CD4-positive, alpha-beta T cell treated with Interleukin-15 for 4 hours (primary cell): Measurements from ENCODE around the gene CDH23.

Source experiments
- DNase-seq: peaks from one replicate; pipeline ENCODE4 v3.0.0-alpha.2; 2020; ENCODE audit warnings: low spot score

The CDH23 gene

DNA sequence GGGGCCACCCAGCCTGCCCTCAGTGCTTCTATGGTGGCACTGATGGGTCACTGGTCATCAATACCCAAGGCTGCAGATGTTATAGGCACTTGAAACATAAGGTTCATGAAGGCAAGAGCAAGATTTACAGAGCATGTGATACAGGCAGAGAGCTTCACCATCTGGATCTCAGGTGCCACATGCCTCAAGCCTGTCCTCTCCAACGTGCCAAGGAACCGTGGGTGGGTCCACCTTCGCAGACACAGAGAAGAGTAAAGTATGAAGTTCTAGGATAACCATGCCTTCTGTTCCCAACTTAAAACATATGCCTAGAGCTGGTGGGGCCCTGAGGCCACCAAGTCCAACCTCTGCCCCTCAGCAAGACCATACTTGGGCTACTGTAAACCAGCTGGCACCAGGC, 26.7 kb upstream of the CDH23 start:
- DNase-seq, result no peak

DNA sequence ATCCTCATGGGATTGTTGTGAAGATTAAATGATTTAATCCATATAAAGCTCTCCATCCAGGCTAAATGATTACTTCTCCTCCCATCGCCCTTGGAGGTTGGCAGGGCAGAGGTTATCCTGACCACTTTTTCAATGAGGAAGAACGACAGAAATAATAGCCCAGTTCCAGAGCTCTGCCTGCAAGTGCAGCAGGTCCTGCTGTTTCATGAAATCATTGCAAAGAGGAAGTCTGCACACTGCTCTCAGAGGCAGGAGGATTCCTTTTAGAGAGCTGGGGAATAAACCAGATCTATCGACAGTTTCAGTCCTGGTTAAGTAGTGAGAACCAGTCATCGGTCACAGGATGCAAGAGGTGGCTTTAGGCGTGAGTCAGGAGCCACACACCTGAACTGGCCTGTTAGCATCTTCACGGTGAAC, 25.0 kb upstream of the CDH23 start:
- DNase-seq, result no peak

DNA sequence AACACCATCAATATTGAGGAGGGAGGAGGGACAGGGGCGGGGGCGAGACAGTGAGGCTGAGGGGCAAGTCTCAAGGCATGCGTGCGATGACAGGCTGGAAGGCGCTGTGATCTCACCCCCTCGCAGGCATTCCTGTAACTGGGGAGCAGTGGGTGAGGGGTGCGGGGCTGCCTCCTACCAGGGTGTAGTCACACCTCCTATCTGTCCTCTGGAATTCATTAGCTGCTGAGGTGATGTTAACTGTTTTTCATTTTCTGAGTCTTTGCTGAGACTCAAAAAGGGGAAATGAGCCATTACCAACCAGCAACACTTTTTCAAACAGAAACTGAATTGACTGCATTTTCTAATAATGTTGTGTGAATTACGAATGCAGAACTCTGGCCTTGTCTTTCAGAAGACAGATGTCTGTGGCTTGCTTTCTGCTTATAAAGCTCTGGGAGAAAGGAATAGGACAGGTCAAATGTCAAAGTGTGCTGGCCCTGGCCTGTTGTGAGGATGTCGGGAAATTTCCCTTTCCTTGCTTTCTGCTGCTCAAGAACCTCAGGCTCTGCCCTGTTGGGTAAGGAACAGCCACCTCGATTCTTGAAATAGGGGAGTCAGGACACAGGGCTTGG, 23.7 kb upstream of the CDH23 start:
- no peak for DNase-seq

DNA sequence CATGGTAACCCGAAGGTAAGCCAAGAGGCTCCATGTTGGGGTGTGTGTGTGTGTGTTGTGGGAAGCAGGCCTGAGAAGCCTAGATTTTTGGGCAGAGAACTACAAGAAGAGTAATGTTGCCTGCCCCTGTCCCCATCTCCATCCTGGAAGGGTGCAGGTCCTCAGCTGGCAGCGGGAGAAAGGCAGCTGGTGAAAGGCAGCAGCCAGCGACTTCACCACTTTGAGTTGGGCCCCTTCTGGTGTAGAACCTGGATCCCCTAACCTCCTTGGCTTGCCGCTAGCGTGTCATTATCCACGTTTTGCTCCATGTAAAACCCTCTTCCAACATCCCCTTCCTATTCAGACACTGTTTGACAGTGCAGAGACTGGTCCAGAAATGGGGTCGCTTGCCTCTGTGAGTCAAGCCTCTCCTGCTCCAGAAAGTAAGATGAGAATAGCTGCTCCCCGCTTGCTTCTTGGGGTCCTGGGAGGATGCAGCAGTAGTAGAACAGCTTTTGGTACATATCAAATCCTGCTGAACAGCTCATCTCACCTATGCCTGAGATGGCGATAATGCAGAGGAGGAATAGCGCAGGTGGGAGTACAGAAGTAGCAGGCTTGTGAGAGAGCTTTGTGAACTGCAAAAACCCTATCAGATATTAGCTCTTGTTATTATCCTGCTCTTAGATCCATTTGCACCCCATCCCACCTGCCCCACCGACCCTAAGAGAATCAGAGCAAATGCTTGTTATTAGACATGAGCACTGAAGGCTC, 22.1 kb upstream of the CDH23 start:
- DNase-seq, result no peak

DNA sequence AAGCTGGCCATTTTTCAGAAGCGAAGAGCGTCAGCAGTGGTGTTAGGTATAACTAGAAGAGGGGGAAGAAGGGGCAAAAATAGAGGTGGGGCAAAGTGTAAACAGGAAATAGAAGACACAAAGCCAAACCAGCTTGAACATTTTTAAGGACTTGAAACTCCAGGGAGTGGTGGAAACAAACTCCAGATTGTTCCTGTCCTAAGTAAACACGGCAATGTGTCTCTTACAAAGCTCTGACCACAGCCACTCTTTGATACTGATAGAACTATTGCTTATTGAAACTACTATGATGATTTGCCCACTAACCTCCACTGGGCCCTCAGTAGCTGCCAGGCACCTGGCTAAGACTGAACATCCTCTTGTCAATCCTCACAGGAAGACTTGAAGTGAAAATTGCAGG, 20.8 kb upstream of the CDH23 start:
- DNase-seq, result no peak

DNA sequence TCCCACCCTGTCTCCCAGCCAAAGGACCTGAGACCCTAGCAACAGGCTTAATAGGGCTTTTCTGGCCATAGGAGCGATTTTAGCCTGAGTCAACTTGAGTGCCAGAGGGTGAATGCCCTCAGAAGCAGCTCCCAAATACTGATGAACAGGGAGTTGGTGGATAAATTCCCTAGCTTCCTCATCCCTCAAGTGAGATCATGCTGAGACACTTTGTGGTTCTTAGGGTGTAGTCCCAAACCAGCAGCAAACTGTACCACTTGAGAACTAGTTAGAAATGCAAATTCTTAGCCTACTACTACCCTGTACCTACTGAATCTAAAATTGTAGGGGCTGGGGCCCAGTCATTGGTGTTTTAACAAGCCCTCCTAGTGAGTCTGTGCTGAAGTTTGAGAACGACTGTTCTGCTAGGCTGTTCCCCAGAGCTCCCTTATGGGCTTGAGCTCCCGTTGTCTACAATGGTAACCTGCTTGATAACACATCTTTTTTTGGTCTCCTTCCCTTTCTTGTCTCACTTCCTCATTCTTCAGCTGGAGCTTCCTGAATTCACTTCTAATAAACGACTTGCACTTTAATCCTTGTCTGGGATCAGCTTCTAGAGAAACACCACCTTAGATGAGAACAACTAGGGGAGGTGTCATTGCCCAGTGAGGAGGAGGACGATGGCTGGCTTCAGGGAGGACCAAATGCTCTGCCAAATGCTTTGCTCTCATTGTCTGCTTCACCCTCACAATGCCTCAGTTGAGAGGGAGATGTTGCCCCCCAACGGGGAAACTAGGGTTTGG, 18.2 kb upstream of the CDH23 start:
- DNase-seq, result no peak

DNA sequence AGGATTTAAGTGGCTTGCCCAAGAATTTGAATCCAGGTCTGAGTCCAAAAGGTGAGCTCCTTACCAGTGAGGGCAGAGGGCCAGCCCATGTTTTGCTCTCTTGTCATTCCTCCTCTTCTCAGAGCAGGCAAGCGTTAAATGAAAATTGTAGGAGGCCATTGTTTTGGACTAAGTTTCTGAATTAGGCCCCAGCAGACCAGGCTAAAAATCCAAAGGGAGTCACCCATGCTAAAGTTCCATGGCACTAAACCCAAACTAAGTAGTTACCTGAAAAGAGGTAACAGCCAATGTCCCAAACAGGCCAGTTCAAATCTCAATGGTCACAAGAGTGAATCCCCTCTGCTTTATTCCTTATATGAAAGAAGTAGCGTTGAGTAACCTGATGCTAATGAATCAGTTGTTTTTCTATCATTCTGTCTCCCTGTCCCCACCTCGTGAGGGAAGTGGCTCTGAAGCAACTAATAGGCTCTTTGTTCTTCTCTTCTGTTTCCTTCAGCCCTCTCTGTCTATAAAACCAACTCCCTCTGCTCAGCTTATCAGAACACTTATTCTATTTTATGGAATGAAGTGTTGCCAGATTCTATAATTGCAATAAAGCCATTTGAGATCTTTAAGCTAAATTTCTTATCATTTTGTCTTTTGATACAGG, 17.5 kb upstream of the CDH23 start:
- DNase-seq, result no peak

DNA sequence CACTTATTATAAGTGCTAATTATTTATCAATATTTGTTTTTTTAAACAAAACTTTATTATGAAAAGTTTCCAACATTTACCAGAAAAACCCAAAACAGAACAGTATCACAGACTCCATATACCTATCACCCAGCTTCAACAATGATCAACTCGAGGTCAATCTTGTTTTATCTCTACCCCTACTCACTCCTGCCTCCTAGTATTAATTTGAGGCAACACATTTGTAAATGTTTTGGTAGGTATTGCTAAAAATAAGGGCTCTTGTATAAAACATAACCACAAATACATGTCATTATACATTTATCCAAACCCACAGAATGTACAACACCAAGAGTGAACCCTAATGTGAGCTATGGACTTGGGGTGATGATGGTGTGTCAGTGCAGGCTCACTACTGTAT, 15.9 kb upstream of the CDH23 start:
- no peak for DNase-seq

DNA sequence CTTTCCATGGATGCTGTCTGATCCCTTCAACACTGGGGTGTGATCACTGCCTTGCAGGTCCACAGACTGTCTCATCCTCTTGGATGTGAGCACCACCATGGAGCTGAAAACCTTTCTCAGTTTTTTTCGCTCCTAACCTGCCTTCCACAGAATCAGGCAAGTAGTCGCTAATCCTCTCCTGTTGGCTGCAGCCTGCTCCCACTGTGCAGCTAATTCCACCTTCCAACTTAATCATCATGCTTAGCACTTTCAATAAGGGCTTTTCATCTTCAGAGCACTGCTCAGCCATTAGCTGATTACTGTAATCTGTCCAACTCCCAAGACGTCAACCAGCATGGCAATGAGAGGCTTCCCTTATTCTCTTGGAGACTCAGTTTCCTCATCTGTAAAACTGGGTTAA, 15.1 kb upstream of the CDH23 start:
- no peak for DNase-seq

DNA sequence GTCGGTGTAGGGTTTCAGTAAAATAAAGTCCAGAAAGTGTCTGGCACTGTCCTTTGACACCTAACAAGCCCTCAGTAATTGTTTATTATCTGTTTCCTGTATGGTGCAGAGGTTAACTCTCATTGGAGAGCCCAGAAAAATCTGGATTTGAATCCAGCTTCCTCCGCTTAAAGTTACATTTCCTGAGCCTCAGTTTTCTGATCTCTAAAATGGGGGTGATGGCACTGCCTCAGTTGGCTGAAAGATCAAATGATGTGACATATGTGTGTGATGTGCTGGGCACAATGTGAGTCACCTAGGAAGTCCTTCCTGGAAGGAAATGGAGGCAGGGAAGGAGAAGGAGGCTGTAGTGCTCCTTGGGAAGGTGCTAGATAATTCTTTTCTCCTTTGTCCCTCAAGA, 14.7 kb upstream of the CDH23 start:
- no peak for DNase-seq

DNA sequence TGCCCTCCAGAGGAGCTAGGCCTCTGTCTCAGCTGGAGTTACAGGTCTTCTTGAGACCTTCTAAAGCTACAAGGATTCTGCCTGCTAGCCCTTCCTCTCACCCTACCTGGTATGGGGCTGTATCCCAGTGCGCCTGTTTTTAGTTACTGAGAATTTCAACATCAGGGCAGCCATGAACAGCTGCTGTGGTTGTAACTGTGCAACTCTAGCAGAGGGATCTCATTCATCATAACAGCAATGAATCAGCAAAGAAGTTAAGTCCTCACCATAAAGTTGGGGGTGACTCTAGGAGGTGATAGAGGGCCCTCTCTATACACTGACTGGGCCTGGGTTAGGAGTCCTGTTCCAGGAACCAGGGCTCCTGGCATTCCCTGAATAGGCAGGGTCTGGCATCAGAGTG, 14.0 kb upstream of the CDH23 start:
- DNase-seq, result no peak

DNA sequence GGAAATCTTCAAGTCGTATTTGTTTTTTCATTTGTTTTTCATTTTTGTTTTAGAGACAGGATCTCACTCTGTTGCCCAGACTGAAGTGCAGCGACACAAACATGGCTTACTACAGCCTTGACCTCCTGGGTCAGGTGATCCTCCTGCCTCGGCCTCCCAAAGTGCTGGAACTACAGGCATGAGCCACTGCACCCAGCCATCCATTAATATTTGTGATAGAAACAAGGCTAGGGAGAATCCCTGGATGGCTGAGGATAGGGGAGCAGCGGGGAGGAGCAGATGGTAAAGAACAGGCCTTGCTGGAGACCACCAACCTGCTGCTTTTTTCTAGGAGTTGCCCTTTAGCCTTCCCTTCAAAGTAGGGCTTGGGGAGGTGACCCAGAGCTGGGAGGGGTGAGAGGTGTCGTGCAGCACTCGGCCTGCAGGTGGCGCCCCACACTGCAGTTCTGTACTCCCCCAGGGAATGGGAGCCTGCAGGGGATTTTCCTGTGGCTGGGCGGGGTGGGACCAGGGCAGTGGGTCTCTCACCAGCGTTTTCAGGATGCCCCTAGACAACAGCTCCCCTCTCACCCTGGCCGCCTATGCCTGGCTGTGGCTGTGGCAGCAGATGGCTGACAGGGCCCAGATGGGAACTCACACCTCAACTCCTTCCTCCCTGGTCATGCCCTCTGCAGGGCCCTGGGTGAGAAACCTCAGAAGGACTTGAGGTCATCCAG, 12.6 kb upstream of the CDH23 start:
- DNase-seq, result peak; percentile 69

DNA sequence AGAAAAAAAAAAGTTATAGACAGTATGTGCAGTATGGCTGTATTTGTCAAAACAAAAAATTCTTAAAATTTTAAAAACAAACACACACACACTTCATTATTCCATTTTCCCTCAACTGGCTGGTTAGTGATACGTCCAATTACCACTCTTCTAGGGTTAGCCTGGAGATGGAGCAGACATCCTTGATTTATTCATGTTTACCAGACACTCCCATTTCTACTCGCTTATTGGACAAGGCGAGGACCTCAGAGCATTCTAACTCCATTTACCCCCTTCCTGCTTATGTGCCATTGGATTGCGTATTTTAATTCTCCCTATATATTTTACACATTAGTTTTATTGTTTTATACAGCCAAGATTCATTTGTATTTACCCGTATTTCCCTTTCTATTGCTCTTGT, 8.5 kb upstream of the CDH23 start:
- no peak for DNase-seq

DNA sequence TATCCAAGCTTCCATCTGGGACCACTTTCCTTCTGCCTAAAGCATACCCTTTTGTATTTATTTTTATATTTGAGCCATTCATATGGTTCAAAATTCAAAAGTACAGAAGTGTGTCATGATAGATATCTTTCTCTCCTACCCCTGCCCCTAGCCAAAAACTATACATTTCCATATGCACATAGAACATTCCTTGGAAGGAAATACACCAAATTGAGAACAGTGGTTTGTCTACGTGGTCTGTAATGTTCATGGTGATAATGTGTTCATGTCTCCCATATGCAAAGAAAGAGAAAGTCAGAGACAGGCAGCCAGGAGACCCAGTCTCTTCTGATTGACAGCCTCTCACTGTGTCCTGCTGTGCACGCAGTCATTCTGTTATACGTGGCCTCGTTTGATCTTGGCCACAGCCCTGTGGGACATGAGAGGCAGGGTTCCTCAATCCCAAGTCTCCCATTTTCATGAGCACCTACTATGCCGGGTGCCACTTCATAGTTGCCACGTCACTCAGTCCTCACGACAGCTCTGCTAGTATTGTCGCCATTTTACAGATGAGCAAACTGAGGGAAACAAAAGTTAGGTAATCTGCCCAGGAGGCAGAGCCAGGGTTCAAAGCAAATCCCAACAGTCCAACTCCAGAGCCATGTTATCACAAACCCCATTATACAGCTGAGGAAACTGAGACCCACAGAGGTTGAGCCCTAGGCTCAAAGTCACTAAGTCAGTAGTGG, 8.0 kb upstream of the CDH23 start:
- DNase-seq, result no peak

DNA sequence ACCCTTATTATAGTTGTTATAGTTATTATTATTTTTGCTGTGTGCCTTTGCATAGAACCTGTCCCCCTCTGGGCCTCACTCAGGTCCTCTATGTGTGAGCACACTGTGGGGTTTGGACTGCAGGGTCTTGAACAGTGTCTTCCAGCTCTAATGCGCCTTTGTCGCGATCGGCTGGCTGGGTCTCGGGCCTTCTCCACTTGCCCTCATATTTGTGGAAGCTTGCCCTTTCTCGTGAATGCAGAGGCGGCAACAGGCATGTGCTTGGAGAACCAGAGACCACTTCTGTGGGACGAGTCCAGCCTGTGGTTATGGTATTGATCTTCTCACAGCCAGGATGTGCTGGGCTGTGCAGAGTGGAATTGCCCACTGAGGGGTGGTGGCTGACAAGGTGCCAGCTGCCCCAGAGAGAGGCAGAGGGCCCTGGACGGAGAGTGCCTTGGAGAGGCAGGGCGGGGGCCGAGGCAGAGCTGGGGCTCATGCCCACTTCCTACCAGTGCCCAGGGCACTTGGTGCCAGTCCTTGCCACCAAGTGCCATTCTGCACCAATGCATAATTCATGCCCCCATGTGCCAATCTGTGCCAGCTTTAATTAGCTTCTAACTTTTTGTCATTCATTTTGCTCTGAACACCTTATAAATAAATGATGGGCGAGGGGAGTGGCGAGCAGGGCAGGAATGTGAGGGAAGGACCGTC, 6.8 kb upstream of the CDH23 start:
- DNase-seq, result no peak

DNA sequence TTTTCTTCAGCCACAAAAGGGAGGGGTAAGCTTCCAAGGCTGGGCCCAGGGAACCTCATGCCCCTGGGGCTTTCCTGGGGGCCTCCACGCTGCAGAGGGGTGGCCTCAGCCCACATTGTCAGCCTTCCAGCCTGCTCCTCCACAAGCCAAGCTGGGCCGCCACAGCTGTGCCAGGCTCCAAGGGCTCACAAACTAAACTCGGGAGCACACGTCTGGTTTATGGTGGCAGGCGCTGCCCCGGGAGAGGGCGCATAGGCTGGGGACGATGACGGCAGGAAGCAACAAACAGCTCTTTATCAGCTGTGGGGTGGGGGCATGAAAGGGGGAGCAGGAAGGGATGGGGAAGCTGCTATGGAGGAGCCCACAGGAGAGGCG, 6.3 kb upstream of the CDH23 start:
- DNase-seq, result no peak

DNA sequence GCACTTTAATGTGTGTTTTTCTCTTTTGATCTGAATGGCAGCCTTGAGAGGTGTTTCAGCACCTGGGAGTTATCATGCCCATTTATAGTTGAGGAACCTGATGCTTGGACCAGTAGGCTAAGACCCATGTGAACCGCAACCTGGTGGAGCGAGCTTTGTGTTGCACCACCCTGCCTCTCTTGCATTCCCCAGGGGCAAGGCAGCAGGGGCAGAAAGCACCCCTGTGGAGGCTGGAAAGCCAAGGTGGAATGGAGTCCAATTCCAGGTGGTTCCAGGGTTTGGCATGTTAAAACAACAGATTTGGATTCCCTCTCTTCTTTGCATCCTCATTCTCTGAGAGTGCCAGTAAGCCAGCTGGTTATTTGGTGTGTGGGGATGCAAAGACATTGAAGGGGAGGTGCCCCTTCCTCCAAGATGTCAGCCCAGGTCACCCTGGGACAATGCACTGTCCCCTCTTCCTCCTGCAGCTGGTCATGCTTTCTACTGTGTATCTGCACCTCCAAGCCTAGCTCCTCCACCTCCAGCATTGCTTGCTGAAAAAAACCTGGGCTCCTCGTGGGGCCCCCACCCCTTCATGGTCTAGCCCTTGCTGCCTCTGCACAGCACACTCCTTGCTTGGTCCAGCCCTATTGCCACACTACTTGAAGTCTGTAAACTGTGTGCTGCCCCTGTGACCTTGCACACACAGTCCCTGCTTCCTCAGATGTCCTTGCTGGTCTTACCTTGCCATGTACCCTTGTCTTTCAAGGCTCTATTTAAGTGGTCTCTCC, 5.6 kb upstream of the CDH23 start:
- DNase-seq, result no peak

DNA sequence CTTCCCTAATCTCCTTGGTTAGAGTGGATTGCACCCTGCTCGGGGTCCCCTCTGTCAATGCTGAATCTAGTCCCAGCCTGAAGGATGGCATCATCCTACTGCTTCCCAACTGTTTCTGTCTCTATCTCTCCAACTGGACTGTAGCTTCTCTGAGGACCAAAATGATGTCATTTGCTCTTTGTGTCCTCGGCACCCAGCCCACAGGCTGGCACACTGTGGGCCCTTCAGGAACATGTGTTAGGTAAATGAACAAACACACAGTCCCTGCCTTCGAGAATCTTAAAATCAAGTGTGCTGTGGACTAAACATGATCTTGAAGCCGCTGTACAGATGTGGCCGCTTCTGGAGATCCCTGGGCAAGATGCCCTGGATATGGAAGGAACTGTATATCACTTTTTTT, 5.0 kb upstream of the CDH23 start:
- no peak for DNase-seq

DNA sequence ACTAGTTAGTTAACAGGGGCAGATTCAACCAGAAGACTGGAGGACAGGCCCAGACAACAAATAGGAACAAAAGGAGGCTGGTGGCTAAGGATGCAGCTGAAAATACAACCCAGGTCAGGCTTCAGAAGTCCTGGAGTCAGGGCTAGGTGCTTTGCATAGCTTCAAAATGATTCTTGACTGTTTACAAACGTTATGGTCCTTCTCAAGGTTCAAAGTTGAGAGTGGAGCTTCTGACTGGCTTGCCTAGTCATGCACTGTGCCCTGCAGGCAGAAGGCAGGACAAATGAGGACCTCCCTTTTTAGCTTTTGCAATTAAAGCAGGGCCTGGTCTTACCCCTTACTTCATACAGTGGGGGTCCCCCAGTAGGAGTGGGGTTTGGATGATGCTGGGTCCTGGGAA, 4.4 kb upstream of the CDH23 start:
- DNase-seq, result no peak
